GM19023 (cell line): ENCODE measurements around the gene ARHGEF17.

ENCODE experiments used
- ATAC-seq: cut with Tn5 transposase; IDR thresholded peaks from one replicate; pipeline ENCODE4 v1.9.1; 2021; ENCODE audit warnings: mild to moderate bottlenecking, moderate library complexity; ENCODE audit not compliant: unreplicated experiment

The ARHGEF17 gene

GRCh38 chr11:73291196-73291595 is 16.9 kb upstream of the ARHGEF17 start:
- ATAC-seq, result no peak

- no peak for ATAC-seq
These were observed 16.1 kb upstream of the ARHGEF17 start for GRCh38 chr11:73291781-73292524.

- no peak for ATAC-seq
These were observed 15.6 kb upstream of the ARHGEF17 start for GRCh38 chr11:73292525-73292894.

GRCh38 chr11:73293356-73293936 is 14.6 kb upstream of the ARHGEF17 start:
- ATAC-seq, result no peak

- ATAC-seq, result no peak
These were observed 13.5 kb upstream of the ARHGEF17 start for GRCh38 chr11:73294604-73295003.

- no peak for ATAC-seq
These were observed 12.7 kb upstream of the ARHGEF17 start for GRCh38 chr11:73295241-73295995.

GRCh38 chr11:73295996-73296318 is 12.1 kb upstream of the ARHGEF17 start:
- ATAC-seq, result no peak

DNA sequence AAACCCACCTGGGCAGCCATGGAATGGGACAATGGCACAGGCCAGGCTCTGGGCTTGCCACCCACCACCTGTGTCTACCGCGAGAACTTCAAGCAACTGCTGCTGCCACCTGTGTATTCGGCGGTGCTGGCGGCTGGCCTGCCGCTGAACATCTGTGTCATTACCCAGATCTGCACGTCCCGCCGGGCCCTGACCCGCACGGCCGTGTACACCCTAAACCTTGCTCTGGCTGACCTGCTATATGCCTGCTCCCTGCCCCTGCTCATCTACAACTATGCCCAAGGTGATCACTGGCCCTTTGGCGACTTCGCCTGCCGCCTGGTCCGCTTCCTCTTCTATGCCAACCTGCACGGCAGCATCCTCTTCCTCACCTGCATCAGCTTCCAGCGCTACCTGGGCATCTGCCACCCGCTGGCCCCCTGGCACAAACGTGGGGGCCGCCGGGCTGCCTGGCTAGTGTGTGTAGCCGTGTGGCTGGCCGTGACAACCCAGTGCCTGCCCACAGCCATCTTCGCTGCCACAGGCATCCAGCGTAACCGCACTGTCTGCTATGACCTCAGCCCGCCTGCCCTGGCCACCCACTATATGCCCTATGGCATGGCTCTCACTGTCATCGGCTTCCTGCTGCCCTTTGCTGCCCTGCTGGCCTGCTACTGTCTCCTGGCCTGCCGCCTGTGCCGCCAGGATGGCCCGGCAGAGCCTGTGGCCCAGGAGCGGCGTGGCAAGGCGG is 11.4 kb upstream of the ARHGEF17 start:
- no peak for ATAC-seq

DNA sequence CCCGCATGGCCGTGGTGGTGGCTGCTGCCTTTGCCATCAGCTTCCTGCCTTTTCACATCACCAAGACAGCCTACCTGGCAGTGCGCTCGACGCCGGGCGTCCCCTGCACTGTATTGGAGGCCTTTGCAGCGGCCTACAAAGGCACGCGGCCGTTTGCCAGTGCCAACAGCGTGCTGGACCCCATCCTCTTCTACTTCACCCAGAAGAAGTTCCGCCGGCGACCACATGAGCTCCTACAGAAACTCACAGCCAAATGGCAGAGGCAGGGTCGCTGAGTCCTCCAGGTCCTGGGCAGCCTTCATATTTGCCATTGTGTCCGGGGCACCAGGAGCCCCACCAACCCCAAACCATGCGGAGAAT is 10.9 kb upstream of the ARHGEF17 start:
- ATAC-seq, result no peak

DNA sequence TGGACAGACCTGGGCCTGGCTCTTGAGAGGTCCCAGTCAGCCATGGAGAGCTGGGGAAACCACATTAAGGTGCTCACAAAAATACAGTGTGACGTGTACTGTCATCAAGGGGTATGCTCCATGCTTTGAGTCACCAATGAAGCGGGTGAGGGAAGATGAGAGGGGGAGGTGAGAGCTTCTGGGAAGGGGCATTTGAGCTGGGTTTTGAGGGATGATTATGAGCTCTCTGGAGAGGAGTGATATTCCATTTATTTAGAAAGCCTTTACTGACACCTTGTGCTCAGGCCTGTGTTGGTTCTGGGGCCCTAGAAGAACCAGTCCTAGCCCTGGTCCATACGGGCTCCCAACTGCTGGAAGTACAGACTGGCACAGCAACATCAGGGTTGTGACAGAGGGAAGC is 10.4 kb upstream of the ARHGEF17 start:
- no peak for ATAC-seq

DNA sequence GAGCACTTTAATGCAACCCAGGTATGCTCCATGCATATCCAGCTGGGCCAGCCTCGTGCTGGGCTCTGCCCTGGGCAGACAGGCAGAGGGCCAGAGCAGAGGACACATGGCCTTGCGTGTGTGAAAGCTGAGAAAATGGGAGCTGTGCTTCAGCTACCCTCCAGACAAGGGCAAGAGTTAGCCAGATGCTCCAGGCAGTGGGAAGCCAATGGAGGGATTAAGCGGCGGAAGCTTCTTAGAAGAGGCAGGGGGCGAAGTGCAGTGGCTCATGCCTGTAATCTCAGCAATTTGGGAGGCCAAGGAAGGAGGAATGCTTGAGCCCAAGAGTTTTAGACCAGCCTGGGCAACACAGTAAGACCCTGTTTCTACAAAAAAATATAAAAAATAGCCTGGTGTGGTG is 9.8 kb upstream of the ARHGEF17 start:
- ATAC-seq, result no peak

DNA sequence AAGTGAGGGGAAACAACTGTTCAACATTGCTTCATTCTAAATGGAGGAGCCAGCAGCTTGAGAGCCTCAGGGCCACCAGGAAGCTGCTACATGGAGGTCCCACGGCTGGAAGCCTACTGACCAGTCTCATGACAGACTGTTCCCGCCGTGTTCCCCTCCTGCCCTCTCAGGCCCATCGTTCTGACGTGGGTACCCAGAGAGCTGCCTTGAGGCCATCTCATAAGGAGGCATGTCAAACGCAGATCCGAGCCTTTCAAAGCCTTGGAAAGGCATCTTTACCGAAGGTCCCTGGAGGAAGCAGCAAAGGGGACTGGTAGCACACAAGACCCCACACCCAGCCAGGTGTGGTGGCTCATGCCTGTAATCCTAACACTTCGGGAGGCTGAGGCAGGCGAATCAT is 8.3 kb upstream of the ARHGEF17 start:
- no peak for ATAC-seq

GRCh38 chr11:73306069-73306841 is 1.8 kb upstream of the ARHGEF17 start:
- ATAC-seq, result no peak

DNA sequence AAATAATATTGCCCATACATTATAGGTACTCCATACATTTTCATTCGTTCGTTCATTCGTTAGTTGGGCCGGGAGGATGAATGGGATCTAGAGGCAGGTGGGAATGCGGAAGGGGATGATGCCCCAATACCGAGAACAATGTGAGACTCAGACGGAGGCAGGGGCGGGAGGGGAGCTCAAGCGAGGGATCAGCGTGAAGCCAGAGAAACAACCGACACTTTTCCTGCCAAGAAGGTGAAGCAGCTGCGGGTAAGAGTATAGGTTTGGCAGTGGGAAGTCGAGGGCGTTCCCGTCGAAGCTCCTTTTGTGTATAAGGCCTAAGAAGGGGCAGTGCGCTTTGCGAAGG is 1.1 kb upstream of the ARHGEF17 start:
- ATAC-seq, result no peak

DNA sequence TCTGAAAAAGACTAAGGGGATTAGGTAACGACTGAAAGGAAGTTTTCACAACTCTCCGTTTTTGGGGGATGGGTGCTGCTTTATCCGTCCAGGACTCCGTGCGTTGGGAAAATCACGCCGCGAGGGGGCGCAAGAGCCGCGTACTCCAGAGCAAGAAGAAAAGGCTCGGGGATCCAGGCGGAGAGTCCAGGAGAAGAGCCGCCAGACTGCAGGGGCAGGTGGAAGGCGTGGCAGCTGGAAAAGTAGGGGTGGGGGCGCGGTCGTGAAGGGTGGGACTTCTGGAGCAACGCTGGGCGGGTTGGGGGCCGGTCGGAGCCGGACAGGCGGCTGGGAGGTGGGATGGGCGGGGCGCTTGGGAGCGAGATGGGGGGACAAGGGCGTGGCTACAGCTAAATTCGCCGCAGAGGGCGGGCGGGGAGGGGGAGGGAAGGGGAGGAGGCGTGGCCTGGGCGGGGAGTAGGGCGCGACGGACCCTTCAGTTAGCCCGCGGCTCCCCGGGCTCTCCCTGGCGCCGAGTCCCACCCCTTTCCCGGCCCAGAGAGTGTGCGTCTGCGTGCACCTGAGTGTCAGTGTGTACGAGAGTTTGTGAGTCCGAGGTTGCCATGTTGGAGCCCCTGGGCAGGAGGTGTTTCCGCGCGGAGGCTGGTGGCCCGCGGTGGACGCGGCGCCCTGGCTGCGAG is 613 bp upstream of the ARHGEF17 start:
- ATAC-seq, result peak; percentile 51

- no peak for ATAC-seq
These were observed 1.2 kb downstream of the ARHGEF17 start for GRCh38 chr11:73308961-73309919.

GRCh38 chr11:73310076-73310475 is 2.0 kb downstream of the ARHGEF17 start:
- ATAC-seq, result no peak

GRCh38 chr11:73310661-73311393 is 2.8 kb downstream of the ARHGEF17 start:
- ATAC-seq, result no peak

- no peak for ATAC-seq
These were observed 3.4 kb downstream of the ARHGEF17 start for GRCh38 chr11:73311394-73311869.
